GM20431 (cell line): ENCODE data around the gene WWOX.

Source experiments
- in situ Hi-C: fragments of 300-500 bp; cut with MseI, MboI; formaldehyde crosslinking; loops from one replicate; pipeline ENCODE4 v1.15.0; 2020; ENCODE audit warnings: low sequenced_read_pairs; ENCODE audit not compliant: unreplicated experiment

The WWOX gene

DNA sequence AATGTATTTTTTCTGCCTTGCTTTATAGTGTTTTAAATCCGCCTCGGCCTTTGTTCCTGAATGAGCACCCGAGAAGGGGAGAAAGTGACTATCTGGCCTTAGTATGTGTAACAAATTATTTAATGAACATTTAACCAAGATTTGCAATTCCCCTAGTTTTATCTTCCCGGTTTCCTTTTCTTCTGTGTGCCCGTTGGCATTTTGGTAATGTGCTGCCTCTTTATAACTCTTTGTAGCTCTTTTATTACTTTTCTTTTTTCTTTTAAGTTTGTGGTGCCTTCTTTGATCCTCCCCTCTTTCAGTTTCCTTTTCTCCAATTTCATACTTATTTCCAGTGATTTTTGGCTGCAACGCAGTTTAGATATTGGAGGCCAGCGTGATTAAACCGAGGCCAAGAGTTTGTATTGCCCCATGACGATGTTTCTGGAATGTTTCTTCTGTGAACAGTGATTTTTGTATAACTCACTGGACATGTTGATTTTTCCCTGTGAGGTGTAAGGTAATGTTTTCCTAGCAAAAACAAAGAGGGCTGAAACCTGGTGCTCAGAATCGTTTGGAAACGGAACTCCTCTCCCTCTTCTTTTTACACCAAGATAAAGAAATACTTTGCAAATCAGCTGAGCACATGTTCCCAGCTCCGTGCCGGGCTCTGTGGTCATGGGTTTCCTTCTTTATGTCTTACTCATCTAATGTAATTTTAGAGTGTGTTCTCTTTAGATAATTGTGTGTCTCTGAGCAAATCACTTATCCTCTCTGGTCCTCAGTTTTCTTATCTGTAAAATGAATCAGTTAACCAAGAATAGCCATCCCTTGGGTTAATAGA lies 344.3 kb downstream of the WWOX start:
- in situ Hi-C loops, result no loop called here

DNA sequence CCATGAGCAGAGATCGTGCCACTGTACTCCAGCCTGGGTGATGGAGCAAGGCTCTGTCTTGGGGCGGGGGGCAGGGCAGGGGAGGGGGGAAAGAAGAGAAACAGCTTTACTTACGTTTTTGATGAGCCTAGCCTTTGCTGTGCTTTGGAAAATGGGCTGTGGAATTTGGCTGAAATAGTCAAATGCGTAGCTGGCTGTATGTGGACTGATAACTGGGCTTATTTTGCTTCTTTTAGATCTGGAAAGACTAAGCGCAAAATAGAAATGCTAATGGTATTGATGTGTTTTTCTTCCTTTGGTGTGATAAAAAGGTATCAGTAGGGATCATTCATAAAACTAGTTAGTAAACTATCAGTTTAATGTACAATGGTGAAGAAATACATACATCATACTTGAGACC lies 346.4 kb downstream of the WWOX start:
- in situ Hi-C loops, result no loop called here

DNA sequence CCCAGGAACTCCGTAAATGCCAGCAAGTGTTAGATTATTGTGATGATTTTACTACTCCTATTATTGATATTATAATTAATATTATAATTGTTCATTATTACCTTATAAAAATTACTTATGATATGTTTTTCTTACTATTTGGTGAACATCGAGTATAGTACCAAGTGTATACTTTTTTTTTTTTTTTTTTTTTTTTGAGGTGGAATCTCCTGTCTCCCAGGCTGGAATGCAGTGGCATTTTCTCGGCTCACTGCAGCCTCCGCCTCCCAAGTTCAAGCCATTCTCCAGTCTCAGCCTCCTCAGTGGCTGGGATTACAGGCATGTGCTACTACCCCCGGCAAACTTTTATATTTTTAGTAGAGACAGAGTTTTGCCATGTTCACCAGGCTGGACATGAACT lies 347.0 kb downstream of the WWOX start:
- in situ Hi-C loops, result no loop called here

DNA sequence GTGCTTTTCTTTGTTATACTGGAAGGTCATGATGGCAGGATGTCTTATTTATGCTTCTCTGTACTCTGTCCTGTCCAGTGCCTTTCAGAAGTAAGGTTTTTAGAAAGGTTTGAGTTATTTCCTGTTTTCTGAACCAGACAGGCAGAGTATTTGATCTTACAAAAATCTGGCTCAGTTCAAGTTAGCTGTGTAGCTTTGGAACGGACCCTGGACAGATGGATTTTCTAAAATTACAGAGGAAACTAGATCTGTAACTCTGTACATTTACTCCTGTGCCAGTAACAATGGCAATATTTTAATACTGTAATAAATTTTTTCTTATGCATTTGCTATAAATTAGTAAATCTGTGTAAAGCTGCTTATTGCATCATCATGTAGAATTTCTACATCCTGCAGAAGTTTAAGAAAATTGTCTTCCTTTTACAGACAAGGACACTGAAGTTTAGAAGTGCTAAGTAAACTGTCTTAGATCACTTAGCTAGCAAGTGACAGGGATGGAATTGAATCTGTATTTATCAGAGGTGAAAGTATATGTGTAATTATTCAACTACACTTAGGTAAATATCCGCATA lies 347.6 kb downstream of the WWOX start:
- in situ Hi-C loops, result no loop called here

DNA sequence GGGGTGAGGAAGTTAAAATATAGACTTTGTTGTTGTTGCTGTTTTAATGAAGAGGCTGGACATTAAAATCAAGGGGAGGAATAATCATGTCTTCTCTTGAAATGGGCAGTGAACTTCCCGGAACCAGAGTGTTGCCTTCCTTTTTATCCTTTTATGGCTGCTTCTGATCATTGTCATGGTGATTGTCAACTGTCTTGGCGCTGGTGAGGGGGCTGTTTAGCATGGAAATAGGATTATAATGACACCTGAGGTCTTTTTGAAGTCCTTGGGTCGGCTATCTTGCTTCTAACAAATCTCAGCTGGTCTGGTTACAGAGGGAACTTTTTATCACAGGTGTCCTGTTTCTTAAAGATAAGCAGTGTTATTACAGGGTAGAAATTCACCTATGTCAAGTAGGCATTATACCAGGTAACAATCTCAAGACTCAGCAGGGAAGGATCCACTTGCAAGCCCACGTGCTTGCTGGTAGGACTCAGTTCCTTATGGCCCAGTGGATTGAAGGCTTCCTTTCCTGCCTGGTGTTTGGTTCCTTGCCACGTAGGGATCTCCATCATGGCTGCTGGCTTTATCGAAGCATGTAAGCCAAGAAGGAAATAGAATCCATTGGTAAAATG lies 349.3 kb downstream of the WWOX start:
- in situ Hi-C loops, result no loop called here

DNA sequence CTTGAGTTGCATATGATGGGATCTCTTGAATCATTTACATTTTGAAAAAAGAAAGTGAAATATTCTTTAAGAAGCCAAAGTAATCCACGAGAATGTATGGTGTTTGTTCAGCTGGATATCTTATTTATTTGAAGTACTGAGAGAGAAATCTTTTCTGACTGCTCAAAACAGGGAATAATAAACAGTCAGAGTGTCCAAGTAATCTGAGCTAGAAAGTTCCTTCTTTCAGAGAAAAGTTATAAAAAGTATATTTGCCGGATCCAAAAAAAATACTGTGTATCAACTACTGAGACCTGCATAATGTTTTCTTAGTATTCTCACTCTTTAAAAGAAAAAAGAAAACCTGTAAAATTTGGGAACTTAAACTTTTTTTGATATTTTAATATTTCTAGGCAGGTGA lies 350.8 kb downstream of the WWOX start:
- in situ Hi-C loops, result no loop called here

DNA sequence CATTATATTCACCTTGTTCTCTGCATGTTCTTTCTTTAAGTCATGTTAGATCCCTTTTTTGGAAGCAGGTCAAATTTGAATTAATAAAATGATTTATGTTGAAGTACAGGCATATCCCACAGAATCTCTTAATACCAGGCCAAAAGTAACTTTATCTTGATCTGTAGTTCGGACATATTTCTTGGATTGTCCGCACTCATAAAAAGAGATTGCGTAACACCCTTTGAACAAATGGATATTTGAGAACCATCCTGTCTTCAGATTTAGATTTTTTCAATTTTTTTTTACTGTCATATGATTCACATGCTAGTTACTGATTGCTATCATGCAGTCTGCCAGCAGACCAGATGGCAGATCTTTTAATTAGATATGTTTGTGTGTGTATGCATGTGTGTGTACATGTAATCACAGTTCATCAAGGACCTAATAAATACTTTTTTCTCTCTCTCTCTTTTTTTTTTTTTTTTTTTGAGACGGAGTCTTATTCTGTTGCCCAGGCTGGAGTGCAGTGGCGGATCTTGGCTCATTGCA lies 352.6 kb downstream of the WWOX start:
- in situ Hi-C loops, result no loop called here

DNA sequence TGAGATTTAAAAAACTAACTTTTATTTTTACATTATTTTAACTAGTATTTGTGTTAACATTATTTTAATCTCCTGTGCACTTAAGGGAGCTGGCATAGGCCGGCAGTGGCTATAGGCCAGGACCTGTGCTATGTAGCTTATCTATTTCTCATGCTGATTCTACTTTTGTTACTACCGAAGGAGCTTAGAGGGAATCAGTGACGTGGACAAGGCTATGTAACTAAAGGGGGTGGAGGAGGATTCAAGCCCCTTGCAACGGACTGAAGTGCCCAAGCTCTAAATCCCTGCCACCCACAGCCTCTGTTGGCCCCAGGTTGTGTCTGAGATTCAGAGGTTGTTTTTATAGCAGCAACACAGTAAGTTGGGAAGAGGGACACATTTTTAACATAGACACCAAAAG lies 356.4 kb downstream of the WWOX start:
- in situ Hi-C loops, result no loop called here

DNA sequence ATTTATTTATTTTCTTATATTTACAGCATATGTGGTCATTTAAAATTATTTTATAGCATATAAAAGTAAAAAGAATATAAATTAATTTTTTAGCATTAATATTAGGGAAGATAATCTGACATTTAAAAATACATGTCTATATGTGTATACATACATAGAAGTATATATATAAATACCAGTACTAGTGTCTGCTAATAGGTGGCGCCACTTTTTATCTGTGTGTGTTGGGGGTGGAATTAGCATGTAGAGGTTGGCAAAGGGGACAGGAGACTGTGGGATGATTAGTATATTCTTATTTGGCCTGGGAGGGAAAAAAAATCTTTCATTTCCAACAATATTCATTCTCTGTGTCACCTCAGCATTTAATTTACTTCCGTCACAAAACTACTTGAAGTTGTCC lies 359.1 kb downstream of the WWOX start:
- in situ Hi-C loops, result no loop called here

DNA sequence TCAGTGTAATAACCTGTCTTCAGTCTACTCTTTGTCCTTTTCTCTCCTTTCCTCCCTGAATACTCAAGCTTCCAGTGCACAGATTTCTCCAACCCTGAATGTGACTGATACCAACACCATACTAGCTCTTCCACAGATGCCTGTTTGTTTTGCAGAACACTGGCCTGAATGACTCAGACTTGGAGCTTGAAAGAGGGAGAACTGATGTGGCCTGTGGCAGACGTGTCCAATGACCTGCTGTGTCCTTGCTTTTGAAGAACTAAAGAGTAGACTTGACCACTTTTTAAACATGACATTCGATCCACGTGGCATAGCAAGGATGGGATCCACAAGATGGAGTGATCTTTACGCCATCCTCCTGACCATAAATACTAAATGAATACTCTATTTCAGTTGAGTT lies 361.0 kb downstream of the WWOX start:
- in situ Hi-C loops, result no loop called here

DNA sequence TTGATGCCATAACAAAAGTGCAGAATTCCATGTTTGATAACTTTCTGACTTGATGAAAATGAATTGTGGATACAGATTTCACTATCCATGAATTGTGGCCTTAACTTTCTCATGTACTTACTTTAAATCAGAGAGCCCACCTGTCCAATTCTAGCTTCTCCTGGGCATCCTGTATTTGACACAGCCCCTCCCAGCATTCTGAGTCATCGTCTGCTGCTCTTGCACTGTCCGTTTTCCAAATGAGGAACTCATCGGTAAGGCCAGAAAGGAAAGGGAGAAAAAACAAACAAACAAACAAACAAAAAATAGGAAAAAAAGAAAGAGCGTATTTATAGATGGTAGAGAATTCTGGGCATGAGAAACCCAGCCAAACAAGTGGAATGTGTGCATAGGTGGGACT lies 361.6 kb downstream of the WWOX start:
- in situ Hi-C loops, result no loop called here

DNA sequence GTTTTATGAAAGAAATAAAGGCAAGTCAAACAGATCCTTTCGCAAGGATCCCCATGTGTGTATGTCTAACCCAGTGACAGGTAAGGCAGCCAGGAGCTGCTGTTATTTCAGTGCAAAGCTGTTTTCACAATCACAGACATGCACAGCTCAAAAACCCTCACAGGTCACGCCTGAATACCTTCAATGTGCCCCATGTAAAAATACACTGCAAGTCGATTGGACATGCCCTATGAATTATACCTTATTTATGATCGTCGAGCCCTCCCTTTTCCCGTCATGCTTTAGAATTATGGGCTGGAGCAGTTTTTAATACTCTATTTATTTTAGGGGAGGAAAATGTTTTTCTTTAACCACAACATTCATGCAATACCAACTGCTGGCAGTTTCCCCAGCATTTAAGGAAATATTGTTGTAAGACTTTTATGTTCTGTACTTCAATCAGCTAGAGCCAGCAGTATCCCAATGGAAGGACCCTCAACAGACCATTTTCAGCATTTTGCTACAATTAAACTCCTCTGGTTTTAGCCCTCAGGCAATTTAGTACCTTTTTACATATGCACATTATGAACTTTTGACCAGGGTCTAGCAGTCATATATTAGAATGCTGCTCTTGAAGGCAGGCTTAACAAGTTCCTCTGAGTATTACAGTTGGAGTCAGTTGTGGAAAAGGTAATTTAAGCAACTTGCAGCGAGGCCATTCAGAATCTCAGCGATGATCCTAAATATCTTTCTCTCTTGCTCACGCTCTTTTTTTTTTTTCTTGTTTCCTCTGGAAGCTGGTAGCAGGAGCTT lies 362.2 kb downstream of the WWOX start:
- in situ Hi-C loops, result no loop called here

DNA sequence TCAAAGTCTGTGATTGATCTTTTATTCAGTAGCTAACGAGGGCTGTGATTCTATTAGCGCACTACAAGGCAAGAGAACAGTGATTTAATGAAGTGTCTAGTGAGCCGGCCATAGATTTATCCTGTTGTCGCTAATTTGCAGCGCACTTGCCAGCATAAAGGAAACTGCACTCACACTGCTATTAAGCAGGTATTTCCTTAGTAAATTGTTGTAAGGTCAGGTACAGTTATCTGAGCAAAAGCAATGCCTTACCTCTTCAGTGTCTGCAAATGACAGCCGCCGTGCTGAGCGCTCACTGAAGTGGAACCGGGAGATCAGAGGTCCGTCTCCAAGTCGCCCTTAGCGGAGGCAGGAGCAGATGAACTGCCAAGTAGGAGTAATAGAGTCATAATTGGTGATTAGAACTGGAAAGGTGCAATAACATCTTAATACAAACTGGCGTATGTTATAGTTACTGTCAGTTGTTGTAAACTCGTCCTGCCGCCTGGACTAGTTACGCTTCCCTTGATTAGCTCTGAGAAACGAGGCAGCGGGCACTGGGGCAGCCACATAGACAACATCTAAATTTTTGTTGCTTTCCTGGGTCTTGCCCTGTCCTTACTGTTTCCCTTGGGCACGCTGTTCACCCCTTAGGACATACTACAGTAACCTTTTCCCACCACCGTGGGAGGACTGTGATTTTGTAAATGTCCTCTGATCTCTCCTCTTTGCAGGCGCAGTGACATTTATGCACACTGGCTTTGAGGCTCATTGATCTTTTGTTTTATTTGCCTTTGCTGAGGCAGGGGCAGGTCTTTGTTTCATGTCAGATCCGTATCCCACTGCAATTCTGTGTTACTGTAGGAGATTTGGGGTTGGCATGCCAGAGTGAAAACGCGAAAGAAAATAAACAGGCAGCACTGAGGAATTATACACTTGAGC lies 363.1 kb downstream of the WWOX start:
- in situ Hi-C loops, result no loop called here

DNA sequence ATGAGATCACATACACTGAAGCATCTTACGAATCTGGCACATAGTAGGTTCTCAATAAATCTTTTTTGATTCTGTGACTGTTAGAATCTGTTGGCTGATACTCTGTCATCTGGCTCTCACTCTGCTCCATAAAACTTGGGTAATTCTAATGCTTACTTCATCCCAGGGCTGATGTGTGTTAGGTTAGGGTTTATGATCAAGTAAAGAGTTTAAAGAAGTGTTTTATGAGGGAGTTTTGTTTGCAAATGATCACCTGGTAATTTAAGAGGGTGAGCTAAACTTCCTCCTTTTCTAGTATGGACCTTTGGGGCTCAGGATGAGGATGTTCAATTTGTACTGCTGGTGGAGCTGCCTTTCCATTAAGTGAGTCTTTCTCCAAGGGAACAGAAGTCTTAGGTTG lies 364.1 kb downstream of the WWOX start:
- in situ Hi-C loops, result no loop called here

DNA sequence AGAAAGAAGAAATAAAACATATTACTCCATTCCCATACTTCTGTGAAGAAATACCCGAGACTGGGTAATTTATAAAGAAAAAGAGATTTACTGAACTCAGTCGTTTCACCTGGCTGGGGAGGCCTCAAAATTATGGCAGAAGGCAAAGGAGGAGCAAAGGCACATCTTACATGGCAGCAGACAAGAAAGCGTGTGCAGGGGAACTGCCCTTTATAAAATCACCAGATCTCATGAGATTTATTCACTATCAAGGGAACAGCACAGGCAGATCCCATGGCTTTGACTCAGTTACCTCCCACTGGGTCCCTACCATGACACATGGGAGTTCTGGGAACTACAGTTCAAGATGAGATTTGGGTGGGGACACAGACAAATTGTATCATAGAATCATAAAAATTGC lies 365.4 kb downstream of the WWOX start:
- in situ Hi-C loops, result no loop called here

DNA sequence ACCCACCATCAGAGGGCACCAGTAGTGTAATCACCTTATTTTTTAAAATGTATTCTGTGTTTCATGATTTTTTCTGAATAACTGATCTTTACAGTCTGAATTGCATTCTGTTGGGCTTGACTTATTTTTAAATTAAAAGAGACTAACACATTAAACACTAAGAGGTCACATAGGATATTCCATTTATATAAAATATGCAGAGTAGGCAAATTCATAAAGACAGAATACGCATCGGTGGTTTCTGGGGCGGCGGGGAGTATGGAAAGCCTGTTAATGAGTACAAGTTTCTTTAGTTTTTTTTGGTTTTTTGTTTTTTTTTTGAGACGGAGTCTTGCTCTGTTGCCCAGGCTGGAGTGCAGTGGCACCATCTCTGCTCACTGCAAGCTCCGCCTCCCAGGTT lies 366.3 kb downstream of the WWOX start:
- in situ Hi-C loops, result no loop called here

DNA sequence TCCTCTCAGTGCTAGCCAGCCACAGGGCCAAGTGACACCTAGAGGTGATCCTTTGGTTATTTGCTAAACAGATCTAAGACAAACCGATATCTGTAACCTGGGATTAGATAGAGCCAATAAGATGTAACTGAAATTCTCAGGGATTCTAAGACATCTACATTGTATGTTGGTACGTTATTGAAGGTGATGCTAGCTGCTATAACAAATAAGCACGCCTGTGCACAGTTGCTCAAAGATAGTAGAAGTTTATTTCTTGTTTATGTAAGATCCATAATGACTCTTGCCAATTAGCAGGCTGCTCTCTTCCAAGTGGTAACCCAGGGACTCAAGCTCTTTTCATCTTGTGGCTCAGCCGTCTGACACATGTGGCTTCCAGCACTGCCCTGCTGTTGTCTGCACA lies 370.3 kb downstream of the WWOX start:
- in situ Hi-C loops, result no loop called here

DNA sequence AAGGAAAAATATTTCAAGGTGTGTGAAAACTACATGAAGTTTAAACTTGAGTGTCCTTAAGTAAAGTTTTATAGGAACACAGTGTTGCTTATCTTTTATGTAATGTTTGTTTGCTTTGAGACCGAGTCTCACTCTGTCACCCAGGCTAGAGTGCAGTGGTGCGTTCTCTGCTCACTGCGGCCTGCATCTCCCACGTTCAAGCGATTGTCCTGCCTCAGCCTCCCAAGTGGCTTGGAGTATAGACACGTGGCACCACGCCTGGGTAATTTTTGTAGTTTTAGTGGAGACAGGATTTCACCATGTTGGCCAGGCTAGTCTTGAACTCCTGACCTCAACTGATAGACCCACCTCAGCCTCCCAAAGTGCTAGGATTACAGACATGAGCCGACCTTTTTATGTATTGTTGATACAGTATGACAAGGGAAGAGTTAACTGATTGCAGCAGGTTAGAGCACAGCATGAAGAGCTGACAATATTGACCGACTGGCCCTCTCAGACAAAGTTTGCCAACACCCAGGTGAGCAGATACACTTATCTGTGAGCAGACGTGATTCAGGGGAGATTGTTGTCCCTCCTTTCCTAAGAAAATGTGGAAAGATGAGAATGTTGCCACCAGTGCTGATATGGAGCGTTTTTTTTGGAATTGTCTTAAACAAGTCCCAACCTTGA lies 373.7 kb downstream of the WWOX start:
- in situ Hi-C loops, result no loop called here

DNA sequence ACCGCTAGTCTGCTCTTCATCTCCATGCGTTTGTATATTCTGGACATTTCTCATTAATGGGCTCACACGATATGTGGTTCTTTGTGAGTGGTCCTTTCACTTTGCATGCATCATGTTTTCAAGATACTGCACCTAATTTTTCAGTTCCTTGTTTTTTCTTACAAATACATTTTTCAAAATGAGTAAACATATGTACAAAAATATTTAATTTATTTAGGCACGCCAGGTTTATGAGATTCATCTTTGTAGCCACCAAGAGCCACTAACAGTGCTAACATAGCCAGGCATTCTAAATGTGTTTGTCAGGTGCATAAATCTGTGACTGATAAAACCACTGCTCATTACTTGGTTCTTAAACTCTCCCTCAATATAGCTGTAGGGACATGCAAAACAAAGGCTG lies 375.3 kb downstream of the WWOX start:
- in situ Hi-C loops, result no loop called here
